Cerebellar cortex (tissue), 1 donor: ENCODE data around the gene PLCXD3.

Source experiments
- DNase-seq: peaks from one replicate; pipeline ENCODE4 v3.0.0-alpha.2; 2015; ENCODE audit warnings: low spot score

The PLCXD3 gene

DNA sequence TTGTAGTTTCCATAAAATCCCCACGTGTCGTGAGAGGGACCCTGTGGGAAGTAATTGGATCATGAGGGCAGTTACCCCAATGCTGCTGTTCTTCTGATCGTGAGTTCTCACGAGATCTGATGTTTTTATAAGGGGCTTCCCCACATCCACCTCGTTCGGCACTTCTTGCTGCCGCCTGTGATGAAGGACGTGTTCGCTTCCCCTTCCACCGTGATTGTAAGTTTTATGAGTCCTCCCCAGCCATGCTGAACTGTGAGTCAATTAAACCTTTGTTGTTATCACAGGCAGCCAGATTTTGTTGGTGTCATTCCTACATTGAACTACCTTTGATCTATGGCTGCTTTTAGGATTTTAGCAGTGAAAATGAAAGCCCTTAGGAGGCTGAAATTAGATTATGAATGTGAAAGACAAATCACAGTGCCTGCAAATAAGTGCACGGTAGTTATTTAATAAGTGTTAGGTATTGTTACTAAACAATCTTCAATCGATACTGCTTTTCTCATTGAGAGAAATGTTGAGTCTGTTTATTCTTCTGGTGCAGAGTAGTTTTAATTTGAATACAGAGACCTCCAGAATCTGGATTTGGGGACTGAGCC lies 229.1 kb downstream of the PLCXD3 start:
- no peak for DNase-seq

DNA sequence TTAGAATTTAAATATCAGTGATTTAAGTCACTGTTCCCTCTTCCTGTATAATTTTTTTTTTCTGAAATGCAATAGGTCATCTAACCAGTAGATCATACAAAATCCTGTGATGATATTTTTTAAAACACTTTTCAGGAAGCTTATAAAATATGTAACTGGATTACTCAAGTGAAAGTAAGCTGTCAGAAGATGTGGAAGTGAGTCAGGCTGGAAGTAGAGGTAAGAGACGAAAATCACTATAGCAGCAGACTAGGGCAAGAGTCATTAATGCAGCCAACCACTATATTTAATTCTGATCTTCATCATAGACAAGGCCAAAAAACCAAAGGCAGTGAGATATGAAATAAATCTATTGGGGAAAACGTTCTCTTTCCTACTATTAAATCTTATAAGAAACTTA lies 231.4 kb downstream of the PLCXD3 start:
- no peak for DNase-seq

DNA sequence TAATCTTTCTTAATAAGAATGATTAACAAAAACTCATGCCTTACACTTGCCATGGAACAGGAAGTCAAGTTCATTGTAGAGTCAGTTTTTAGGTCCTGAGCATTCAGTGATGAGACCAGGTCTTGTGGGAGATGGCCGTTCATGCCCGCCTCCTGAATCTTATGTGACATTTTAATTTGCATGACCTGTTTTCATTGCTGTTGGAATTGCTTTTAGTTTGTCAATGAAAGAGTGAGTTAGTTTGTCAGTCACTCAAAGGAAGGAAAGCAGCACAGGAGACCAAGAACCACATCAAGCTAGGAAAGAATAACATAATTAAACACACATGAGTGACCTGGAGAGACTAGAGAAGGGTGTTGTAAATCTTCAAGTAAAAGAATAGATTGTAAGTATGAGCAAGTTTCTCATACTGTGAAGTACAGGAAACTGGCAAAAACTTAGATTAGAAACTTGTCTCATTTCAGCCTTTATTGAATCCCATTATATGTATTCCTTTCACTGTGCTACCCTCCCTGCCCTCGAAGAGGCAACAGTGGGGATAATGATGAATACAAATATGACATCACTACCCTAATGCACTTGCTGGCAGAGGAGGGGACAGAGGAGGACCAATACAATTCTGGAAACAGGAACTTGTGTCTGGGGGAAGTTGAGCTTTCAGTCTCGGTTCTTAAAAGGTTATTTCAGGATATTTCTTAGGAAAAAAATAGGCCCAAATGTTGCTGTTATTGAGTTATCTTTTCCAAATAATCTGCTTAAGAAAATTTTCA lies 232.7 kb downstream of the PLCXD3 start:
- no peak for DNase-seq

DNA sequence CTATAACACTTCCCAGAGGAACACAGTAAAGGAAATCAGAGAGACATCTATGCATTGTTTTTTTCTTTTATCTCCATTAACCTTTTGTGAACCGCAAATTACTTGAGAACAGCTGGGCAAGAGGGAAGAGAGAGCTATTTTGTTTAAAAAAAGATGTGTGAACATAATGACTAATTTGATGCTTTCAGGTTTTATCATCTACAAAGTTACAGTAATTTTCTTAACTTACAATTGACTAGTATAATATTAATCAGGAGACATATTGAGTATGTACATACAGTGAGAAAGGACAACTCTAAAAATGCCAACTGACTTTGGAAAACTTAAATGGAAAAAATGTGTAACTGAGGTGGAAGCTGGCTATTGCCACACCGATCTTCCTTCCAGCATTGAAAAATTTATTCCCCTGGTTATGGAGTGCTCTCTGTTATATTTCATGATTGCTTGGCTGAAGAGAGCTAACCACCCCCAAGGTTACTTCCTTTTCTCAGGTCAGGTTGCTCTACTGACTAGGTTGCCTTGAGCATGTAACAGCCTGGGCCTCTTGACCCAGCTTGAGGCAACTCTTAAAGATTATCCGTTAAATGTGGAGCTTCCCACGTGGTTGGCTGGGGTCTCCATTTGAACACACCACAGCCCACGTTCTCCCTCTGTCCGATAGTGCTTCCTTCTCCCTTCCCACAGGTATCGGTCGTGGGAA lies 234.4 kb downstream of the PLCXD3 start:
- DNase-seq: no peak

DNA sequence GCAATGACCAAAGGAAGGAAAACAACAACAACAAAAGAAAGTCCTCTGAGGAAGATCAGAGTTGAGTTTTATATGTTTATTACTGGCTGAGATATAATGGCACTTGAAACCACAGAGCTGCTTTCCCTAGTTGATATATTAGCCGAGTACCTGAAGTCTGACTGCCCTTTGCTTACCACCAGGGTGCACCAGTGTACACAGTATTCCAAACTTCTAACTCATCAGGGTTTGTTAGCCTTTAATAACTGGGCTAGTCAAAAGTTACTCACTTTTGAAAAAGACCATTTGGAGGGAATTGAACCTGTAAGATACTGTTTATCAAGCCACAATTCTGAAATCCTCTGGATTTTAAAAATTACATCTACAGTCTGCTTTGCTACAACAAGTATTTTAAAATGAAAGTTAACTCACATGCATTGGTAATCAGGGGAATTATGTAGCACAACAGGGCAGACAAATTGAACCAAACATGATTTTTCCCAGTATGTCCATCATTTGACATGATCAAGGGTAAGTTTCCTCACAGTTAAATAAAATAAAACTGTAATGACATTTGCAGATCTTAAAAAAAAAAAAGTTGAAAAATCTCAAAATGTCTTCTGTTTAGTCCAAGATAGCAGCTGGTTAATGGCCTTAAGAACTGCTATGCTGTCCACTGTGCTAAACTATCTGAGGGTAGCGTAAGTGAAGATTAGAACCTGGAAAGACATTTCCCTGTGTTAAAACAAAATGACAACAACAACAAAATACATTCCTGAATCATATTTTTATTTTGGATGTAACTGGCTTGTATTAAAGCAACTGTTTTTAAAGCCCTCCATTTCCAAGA lies 239.8 kb downstream of the PLCXD3 start:
- DNase-seq: peak; percentile 82

DNA sequence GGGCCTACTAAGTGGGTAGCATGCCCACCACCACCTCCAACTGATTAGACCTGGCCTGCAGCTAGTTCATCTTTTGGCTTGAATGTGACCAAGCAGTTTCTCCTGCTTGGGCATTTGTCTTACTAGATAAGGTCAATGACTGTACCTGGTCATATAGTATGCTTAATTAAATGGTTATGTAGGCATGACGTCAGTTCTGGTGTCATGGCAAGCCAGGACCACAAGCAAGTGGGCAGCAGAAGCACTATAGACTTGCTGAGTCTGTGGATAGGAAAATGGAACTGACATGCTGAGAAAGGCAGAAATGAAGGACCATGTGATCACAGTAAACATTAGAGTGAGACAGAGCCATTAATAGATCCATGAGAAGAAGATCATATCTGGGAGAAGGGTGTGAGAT lies 241.5 kb downstream of the PLCXD3 start:
- no peak for DNase-seq

DNA sequence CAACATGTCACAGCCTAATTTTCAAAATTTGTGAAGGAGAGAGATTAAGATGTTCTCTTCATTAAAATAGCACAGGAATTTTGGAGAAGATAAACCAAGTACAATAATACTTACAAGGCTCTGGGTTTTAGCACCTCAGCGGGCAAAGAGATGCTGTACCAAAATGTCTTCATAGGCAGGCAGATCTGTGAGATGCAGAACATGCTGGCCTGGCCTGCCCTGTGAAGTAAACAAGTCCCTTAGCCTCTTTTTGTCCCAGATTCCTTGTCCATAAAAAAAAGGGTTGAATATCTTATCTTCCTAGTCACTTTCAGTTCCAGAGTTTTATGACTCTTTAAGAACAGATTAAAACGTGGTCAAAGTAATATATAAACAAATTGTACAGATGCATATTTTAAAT lies 244.0 kb downstream of the PLCXD3 start:
- DNase-seq: no peak

DNA sequence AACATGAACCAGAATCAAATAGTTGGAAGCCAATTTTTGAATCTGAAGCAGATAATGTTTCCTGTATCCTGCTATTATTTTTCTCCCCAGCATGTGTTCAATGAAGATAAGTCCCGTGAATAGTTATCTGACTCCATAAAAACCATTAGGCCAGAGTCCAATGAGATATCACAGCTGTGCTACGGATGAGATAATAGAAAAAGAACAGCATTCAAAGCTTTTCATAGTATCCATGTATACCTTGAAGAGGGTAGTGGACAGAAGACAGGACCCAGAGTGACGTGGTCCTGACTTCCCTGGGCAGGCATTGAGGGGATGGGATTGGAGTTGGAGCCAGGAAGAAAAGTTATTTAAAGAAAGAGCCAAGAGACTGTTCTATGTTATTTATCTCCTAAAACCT lies 246.4 kb downstream of the PLCXD3 start:
- no peak for DNase-seq

DNA sequence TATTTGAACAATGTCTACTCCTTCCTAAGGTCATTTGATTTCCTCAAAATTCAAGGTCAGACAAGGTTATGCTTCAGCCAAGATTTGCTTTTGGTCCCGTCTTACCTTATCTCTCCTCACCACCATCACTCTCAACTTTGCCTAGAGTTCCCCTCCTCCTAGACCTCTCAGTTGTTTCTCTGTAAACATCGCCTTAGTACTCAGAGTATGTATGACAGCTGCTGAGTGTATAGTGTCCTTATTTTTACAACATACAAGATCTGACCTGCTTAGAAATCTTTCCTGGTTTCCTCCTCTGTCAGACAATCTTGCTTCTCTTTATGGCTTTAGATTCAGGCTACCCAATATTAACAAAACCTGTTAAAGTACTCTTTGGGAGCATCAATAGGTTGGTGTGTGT lies 247.1 kb downstream of the PLCXD3 start:
- DNase-seq: no peak
